ENCODE data around the gene RBM45.
"Not testable (repeated sequence)": the region's sequence is repeated elsewhere in the genome, so short reads cannot be mapped to it uniquely, and the experiment has no call there.

The RBM45 gene

GRCh38 chr2:178106053-178106452 is 6.2 kb upstream of the RBM45 start:
- DNase-seq (ENCODE audit: low read depth in 2 of 2): no peak

GRCh38 chr2:178108176-178108575 is 4.1 kb upstream of the RBM45 start:
- no peak for DNase-seq (ENCODE audit: low read depth in 2 of 2)

- DNase-seq (ENCODE audit: low read depth in 2 of 2): no peak
These were observed 2.4 kb upstream of the RBM45 start for GRCh38 chr2:178109813-178110212.

GRCh38 chr2:178110681-178111080 is 1.6 kb upstream of the RBM45 start:
- no peak for DNase-seq (ENCODE audit: low read depth in 2 of 2)

- no peak for DNase-seq (ENCODE audit: low read depth in 2 of 2)
These were observed 494 bp upstream of the RBM45 start for GRCh38 chr2:178111743-178112142.

- no peak for DNase-seq (ENCODE audit: low read depth in 2 of 2)
These were observed 2.2 kb downstream of the RBM45 start for GRCh38 chr2:178114462-178114861.

GRCh38 chr2:178115271-178115670 is 3.0 kb downstream of the RBM45 start:
- no peak for DNase-seq (ENCODE audit: low read depth in 2 of 2)

GRCh38 chr2:178117725-178118124 is 5.5 kb downstream of the RBM45 start:
- no peak for DNase-seq (ENCODE audit: low read depth in 2 of 2)

GRCh38 chr2:178119179-178119922 is 7.1 kb downstream of the RBM45 start:
- no peak for DNase-seq (ENCODE audit: low read depth in 2 of 2)

- DNase-seq (ENCODE audit: low read depth in 2 of 2): no peak
These were observed 10.9 kb downstream of the RBM45 start for GRCh38 chr2:178123163-178123562.

GRCh38 chr2:178125125-178125524 is 12.9 kb downstream of the RBM45 start:
- no peak for DNase-seq (ENCODE audit: low read depth in 2 of 2)

- no peak for DNase-seq (ENCODE audit: low read depth in 2 of 2)
These were observed 13.6 kb downstream of the RBM45 start for GRCh38 chr2:178125862-178126261.

- no peak for DNase-seq (ENCODE audit: low read depth in 2 of 2)
These were observed 16.8 kb downstream of the RBM45 start for GRCh38 chr2:178128836-178129630.

- no peak for DNase-seq (ENCODE audit: low read depth in 2 of 2)
These were observed 24.2 kb downstream of the RBM45 start for GRCh38 chr2:178136321-178137025.

GRCh38 chr2:178142274-178143065 is 30.2 kb downstream of the RBM45 start:
- no peak for DNase-seq (ENCODE audit: low read depth in 2 of 2)

GRCh38 chr2:178143481-178143880 is 31.2 kb downstream of the RBM45 start:
- no peak for DNase-seq (ENCODE audit: low read depth in 2 of 2)

- no peak for DNase-seq (ENCODE audit: low read depth in 2 of 2)
These were observed 39.8 kb downstream of the RBM45 start for GRCh38 chr2:178152033-178152432.

- DNase-seq (ENCODE audit: low read depth in 2 of 2): no peak
These were observed 40.3 kb downstream of the RBM45 start for GRCh38 chr2:178152542-178152941.

GRCh38 chr2:178152977-178153376 is 40.7 kb downstream of the RBM45 start:
- DNase-seq (ENCODE audit: low read depth in 2 of 2): no peak

- not testable (repeated sequence) for DNase-seq (ENCODE audit: low read depth in 2 of 2)
These were observed 41.6 kb downstream of the RBM45 start for GRCh38 chr2:178153878-178154277.

- no peak for DNase-seq (ENCODE audit: low read depth in 2 of 2)
These were observed 43.3 kb downstream of the RBM45 start for GRCh38 chr2:178155524-178155923.

- no peak for DNase-seq (ENCODE audit: low read depth in 2 of 2)
These were observed 45.3 kb downstream of the RBM45 start for GRCh38 chr2:178157574-178157973.
